ENCODE data around the gene AGXT.

The AGXT gene

DNA sequence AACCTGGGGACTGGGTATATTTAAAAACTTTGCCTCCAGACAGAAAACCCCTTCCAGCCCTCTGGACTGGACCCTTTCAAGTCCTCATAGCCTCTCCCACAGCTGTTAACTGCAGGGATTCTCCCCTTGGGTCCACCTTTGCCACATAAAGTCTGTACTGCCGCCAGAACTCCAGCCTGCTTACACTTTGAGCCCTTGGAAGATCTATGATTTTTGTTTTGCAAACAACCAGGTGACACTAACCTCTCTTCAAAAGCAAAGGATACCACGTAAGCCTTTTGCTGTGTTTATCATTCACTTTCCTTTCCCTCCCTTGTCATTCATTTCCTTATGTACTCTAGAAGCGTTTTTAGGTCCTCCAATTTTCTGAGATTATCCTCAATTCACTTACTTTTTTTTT lies 4.1 kb upstream of the AGXT start:
- no peak overlapping the region for H3K27ac ChIP-seq (ENCODE audit: low read depth, low read length)
- H3K27me3 ChIP-seq (ENCODE audit: control insufficient read depth, insufficient read depth, low read length) = no peaks in the 10 kb centered on the region
- H3K36me3 ChIP-seq (ENCODE audit: control insufficient read depth, insufficient read depth, low read length) = no peaks in the 10 kb centered on the region
- no peaks in the 10 kb centered on the region for H3K4me1 ChIP-seq (ENCODE audit: control insufficient read depth, insufficient read depth, low read length)
- H3K4me3 ChIP-seq (ENCODE audit: low read length) = no peak overlapping the region
- no peak overlapping the region for H3K9ac ChIP-seq (ENCODE audit: low read length)

DNA sequence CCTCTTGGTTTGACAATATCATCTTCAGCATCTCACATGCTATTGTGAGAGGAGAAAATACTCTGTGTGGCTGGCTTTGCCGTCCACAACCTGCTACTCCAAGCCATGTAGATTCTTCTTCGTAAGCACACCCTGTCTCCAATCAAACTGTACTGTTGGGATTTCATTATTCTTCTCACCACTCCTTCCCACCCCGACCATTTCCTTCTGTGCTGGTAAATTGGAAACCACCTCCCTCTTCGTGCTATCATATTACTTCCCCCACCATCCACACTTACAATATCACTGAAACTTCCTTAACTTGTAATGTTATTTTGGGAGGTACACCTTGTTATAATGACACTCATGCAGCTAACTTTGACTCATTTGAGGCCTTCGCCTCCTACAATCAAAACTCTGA lies 3.2 kb upstream of the AGXT start:
- H3K4me1 ChIP-seq (ENCODE audit: control insufficient read depth, insufficient read depth, low read length) = no peaks in the 10 kb centered on the region
- H3K27me3 ChIP-seq (ENCODE audit: control insufficient read depth, insufficient read depth, low read length) = no peaks in the 10 kb centered on the region
- H3K9ac ChIP-seq (ENCODE audit: low read length) = no peak overlapping the region
- no peaks in the 10 kb centered on the region for H3K36me3 ChIP-seq (ENCODE audit: control insufficient read depth, insufficient read depth, low read length)
- no peak overlapping the region for H3K4me3 ChIP-seq (ENCODE audit: low read length)
- no peak overlapping the region for H3K27ac ChIP-seq (ENCODE audit: low read depth, low read length)

DNA sequence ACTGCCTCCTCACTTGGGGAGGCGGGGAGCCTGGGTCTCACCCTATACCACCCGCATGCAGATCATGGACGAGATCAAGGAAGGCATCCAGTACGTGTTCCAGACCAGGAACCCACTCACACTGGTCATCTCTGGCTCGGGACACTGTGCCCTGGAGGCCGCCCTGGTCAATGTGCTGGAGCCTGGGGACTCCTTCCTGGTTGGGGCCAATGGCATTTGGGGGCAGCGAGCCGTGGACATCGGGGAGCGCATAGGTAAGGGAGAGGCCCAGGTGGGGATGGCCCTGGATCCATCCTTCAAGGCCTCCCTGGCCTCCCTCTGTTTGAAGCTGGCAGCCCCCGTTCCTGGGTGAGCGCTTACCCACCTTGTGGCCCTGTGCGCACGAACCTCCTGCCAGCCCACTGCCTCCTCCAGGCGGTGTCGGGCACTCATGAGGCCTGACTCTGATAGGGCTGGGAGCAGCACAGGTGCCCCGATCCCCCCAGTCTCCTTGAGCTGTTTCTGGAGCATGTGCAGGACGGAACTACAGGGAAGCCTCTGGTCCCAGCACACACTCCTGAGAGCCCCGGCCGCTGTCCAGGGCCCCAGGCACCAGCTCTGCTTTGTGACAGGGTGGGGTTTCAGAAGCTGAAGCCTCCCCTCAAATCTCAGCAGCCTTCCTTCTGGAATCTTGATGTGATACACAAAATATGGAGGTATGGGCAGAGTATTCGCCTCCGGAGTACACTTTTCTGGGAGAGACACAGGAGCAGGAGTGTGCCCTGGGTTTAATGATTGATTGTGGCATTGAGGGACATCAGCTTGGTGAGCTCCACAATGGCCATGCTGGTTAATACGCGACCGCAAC lies 708 bp downstream of the AGXT start:
- H3K4me3 ChIP-seq (ENCODE audit: low read length) = no peak overlapping the region
- no peaks in the 10 kb centered on the region for H3K4me1 ChIP-seq (ENCODE audit: control insufficient read depth, insufficient read depth, low read length)
- H3K27ac ChIP-seq (ENCODE audit: low read depth, low read length) = no peak overlapping the region
- no peaks in the 10 kb centered on the region for H3K36me3 ChIP-seq (ENCODE audit: control insufficient read depth, insufficient read depth, low read length)
- no peaks in the 10 kb centered on the region for H3K27me3 ChIP-seq (ENCODE audit: control insufficient read depth, insufficient read depth, low read length)
- H3K9ac ChIP-seq (ENCODE audit: low read length) = no peak overlapping the region

DNA sequence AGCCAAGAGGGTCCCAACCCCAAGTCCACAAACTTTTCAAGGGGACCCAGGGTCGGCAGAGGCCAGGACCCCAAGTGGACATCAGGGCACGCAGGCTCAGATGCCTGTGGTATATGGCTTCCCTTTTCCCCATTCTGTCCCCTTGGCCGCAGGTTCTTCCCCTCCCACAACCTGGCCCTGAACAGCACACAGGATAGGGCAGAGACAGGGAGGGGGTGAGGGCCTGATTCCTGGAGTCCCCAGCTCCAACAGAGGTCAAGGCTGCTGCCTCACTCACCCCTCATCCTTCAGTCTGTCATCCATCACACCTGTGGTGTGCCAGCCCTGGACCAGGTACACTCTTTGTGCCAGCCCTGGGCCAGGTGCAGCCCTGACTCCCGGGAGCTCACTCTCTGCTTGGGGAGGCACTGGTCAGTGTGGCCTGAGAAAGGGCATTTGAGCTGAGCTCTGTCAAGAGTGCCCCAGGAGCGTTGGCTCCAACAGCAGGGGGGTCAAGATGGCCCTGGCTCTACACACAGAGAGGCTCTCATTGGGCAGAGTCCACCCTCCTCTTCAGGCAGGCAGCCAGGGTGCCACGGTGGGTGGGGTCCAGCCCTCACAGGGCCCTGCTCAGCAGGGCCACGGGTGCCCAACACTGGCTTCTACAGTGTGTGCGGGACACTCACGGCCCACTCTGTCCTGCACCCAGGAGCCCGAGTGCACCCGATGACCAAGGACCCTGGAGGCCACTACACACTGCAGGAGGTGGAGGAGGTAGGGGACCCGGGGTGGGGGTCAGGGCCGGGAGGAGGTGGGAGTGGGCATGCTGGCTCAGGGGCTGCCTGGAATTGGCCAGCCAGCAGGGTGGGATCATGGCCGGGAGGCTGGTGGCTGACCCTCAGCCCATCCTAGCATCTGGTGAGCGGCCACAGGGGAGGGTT lies 1.6 kb downstream of the AGXT start:
- Histone ChIP-seq H3K27me3 (ENCODE audit: control insufficient read depth, insufficient read depth, low read length) (no peaks in the 10 kb centered on the region), H3K4me1 (ENCODE audit: control insufficient read depth, insufficient read depth, low read length) (no peaks in the 10 kb centered on the region), H3K9ac (ENCODE audit: low read length) (no peak overlapping the region), H3K27ac (ENCODE audit: low read depth, low read length) (no peak overlapping the region), H3K4me3 (ENCODE audit: low read length) (no peak overlapping the region), H3K36me3 (ENCODE audit: control insufficient read depth, insufficient read depth, low read length) (no peaks in the 10 kb centered on the region)

DNA sequence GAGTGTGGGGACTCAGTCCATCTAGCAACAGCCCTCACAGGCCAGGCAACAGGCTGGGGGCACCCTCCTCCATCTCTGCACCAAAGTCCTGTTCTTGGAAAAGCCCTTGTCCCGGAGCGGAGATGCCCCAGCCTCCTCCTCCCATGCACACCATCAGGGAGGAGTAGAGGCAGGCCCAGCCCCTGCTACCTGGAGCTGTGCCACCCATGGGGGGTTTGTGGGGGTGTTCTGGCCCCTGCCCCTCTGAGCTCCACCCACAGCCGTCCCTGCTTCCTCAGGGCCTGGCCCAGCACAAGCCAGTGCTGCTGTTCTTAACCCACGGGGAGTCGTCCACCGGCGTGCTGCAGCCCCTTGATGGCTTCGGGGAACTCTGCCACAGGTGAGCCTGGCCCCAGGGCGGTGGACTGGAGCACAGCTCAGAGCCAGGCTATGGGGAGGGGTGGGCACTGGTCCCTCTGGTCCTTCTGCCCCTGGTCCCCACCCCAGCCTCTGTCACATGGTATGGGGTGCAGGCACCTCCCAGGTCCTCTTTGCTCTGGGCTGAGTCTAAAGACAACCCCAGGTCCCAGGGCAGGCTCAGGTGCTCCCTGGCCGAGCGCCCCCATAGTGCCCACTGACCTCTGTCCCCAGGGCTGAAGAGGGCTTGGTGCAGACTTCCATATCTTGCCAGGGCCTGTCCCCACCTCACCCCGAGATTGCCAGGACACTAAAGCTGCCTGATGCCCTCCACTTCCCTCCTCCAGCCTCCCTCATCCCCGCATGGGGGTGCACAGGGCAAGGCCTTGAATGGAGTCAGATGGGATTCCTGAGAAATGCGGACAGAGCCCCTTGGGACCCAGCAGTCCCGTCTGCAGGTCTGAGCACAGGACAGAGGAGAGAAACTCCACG lies 2.7 kb downstream of the AGXT start:
- Histone ChIP-seq H3K27ac (ENCODE audit: low read depth, low read length) (no peak overlapping the region), H3K27me3 (ENCODE audit: control insufficient read depth, insufficient read depth, low read length) (no peaks in the 10 kb centered on the region), H3K4me1 (ENCODE audit: control insufficient read depth, insufficient read depth, low read length) (no peaks in the 10 kb centered on the region), H3K36me3 (ENCODE audit: control insufficient read depth, insufficient read depth, low read length) (no peaks in the 10 kb centered on the region), H3K9ac (ENCODE audit: low read length) (no peak overlapping the region), H3K4me3 (ENCODE audit: low read length) (no peak overlapping the region)

DNA sequence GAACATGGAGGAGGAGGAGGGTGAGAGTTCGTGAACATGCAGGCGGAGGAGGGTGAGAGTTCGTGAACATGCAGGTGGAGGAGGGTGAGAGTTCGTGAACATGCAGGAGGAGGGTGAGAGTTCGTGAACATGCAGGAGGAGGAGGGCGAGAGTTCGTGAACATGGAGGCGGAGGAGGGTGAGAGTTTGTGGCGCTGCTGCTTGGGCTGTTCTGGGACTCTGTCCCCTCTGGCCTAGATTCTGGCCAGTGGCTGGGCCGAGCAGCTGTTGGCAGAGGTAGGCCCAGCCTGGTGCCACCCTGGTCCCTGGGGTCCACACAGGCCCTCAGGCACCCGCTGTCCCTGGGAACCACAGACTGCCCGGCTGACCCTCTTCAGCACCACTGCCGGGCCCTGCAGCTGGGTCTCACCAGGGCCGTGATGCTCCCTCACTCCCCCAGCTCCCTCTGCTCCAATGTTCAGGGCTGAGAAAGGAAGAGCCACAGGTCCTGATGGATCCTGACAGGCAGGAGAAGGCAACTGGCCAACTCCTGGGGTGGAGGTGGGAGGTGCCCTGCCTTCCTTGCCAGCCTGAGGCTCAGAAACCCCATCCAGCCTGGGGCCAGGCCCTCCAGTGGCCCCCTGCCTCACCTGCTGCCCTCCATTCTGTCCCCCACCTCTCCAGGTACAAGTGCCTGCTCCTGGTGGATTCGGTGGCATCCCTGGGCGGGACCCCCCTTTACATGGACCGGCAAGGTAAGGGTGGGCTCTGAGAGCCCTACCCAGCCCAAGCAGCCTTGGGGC lies 3.9 kb downstream of the AGXT start:
- H3K36me3 ChIP-seq (ENCODE audit: control insufficient read depth, insufficient read depth, low read length) = no peaks in the 10 kb centered on the region
- H3K27me3 ChIP-seq (ENCODE audit: control insufficient read depth, insufficient read depth, low read length) = no peaks in the 10 kb centered on the region
- H3K4me3 ChIP-seq (ENCODE audit: low read length) = no peak overlapping the region
- H3K9ac ChIP-seq (ENCODE audit: low read length) = no peak overlapping the region
- no peak overlapping the region for H3K27ac ChIP-seq (ENCODE audit: low read depth, low read length)
- H3K4me1 ChIP-seq (ENCODE audit: control insufficient read depth, insufficient read depth, low read length) = no peaks in the 10 kb centered on the region

DNA sequence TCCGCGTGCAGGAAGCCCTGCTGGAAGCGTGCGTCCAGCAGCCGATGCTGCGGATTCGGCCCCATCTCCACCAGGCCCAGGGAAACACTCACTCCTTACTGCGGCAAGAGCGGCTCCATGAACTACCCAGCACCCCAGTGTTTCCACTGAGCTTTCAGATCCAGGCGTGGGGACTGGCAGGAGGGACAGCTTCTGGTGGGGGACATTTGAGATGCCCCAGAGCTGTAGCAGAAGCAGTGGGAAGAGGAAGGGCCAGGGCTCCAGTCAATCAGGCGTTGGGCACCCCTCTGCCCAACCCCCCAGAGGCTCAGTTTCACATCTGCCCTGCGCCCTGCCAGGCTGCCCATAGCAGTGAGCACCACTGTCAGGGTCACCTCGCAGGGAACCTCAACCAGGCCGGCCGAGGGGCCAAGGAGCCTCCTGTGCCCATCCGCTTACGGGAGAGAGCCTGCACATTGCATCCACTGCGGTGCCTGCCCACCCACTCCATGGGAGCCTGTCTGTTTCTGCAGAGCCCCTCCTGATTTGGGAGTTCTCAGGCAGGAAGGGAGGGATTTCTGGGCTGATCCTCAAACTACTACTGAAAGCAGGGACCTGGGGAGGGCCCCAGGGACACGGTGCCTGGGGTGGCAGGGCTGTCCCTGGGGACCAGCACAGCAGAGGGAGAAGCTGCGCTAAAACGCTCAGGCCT lies 4.6 kb downstream of the AGXT start:
- H3K27ac ChIP-seq (ENCODE audit: low read depth, low read length) = no peak overlapping the region
- no peaks in the 10 kb centered on the region for H3K27me3 ChIP-seq (ENCODE audit: control insufficient read depth, insufficient read depth, low read length)
- H3K36me3 ChIP-seq (ENCODE audit: control insufficient read depth, insufficient read depth, low read length) = no peaks in the 10 kb centered on the region
- no peaks in the 10 kb centered on the region for H3K4me1 ChIP-seq (ENCODE audit: control insufficient read depth, insufficient read depth, low read length)
- H3K4me3 ChIP-seq (ENCODE audit: low read length) = no peak overlapping the region
- H3K9ac ChIP-seq (ENCODE audit: low read length) = no peak overlapping the region

DNA sequence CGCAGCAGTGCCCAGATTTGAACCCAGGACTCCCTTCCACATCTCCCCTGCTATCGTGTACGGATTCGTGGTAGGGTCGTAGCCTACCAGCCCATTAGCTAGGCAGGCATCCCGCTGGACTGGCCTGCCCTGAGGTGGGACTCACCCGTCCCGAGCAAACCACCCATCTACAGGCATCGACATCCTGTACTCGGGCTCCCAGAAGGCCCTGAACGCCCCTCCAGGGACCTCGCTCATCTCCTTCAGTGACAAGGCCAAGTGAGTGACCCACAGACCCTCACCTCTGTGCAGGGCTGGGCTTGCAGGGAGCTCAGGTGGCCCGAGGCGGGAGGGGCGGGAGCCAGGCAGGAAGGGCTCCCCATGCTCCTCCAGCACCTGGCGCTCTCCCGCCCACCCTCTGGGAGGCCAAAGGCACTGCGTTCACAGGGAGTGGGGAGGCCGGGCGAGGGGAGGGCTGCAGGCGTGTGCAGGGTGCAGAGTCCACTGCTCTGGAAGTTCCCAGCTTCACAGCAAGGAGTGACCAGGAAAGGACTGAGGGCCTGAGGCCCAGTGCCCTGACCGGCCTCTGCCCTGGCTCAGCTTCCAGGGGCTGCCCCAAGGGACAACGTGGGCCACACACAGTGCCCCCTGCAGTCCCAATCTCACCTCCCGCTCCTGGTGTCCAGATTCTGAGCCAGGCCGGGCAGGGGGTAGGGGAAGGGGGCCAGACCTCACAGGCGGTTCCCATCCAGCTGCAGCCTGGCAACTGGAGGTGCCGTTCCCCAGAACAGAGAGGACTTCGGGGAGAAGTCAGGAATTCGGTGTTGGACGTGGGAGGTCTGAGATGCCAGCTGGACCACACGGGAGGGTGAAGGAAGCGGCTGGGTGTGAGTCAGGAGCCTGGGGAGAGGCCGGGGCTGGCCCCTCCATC lies 5.4 kb downstream of the AGXT start:
- Histone ChIP-seq H3K27me3 (ENCODE audit: control insufficient read depth, insufficient read depth, low read length) (no peaks in the 10 kb centered on the region), H3K4me1 (ENCODE audit: control insufficient read depth, insufficient read depth, low read length) (no peaks in the 10 kb centered on the region), H3K4me3 (ENCODE audit: low read length) (no peak overlapping the region), H3K9ac (ENCODE audit: low read length) (no peak overlapping the region), H3K36me3 (ENCODE audit: control insufficient read depth, insufficient read depth, low read length) (no peaks in the 10 kb centered on the region), H3K27ac (ENCODE audit: low read depth, low read length) (no peak overlapping the region)

DNA sequence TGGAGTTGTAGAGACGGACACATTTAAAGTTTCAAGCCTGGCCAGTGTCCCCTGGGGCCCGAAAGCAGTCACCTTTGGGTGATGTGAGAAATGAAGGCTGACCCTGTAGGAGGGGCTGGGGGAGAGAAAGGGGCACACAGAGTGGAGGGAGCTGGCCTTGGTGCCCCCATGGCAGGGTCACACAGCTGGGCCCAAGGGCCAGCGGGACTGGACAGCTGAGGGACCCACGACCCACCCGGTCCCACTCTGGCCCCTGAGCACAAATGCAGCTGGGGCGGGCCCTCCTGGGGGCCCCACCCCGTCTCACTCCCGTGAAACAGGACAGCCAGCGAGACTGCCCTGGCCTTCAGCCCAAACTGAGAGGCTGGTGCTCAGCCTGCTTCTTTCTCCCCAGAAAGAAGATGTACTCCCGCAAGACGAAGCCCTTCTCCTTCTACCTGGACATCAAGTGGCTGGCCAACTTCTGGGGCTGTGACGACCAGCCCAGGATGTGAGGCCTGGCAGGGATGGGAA lies 6.1 kb downstream of the AGXT start:
- no peak overlapping the region for H3K27ac ChIP-seq (ENCODE audit: low read depth, low read length)
- no peak overlapping the region for H3K9ac ChIP-seq (ENCODE audit: low read length)
- H3K27me3 ChIP-seq (ENCODE audit: control insufficient read depth, insufficient read depth, low read length) = no peaks in the 10 kb centered on the region
- no peak overlapping the region for H3K4me3 ChIP-seq (ENCODE audit: low read length)
- no peaks in the 10 kb centered on the region for H3K36me3 ChIP-seq (ENCODE audit: control insufficient read depth, insufficient read depth, low read length)
- no peaks in the 10 kb centered on the region for H3K4me1 ChIP-seq (ENCODE audit: control insufficient read depth, insufficient read depth, low read length)

DNA sequence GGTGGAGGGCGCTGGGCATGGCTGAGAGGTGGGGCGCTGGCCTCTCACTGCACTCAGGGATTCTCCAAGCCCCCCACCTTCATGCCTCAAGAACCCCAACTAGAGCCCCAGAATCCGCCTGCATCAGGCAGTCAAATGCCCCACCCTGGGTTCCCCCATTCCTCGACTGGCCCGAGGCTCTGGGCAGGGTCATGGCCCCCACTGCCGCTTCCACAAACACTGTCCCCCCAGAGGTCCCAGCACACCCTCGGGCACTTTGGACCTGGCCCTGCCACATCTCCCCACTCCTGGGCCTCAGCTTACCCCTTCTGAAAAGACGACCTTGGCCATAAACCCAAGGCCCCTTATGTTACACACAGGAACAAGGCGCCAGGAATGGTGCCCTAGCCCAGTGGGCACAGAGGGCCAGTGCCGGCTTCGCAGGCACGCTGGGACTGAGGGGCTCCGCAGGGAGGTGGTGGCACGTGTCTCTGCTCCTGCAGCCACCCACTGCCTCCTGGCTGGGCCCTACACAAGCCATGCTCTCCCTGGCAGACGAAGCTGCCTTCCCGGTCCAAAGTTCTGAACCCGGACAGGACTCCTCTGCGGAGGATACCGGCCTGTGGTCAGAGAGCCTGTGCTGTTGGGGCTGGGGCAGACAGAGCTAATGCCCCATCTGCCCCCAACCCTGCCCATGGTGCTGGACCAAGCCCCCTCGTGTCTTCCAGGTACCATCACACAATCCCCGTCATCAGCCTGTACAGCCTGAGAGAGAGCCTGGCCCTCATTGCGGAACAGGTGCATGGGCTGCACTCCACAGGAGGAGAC lies 6.8 kb downstream of the AGXT start:
- no peaks in the 10 kb centered on the region for H3K36me3 ChIP-seq (ENCODE audit: control insufficient read depth, insufficient read depth, low read length)
- no peak overlapping the region for H3K9ac ChIP-seq (ENCODE audit: low read length)
- H3K27me3 ChIP-seq (ENCODE audit: control insufficient read depth, insufficient read depth, low read length) = no peaks in the 10 kb centered on the region
- no peak overlapping the region for H3K4me3 ChIP-seq (ENCODE audit: low read length)
- no peak overlapping the region for H3K27ac ChIP-seq (ENCODE audit: low read depth, low read length)
- no peaks in the 10 kb centered on the region for H3K4me1 ChIP-seq (ENCODE audit: control insufficient read depth, insufficient read depth, low read length)
